PC-3 (cell line): ENCODE data around the gene FKBP7.

Experiments
- EZH2 ChIP-seq: fragments of 300-600 bp; sonication (generic); IDR thresholded peaks from one replicate; pipeline ENCODE4 v1.6.1; 2017; ENCODE audit warnings: antibody characterized with exemption, mild to moderate bottlenecking, low read length; ENCODE audit not compliant: unreplicated experiment
- EZH2phosphoT487 ChIP-seq: fragments of 300-600 bp; sonication (generic); IDR thresholded peaks from 2 replicates; pipeline ENCODE4 v1.6.1; 2018; ENCODE audit warnings: mild to moderate bottlenecking, antibody characterized with exemption, low read length, borderline replicate concordance
- TF ChIP-seq, protein P1 (sequence below): fragments of 300-600 bp; sonication (generic); conservative IDR thresholded peaks from 2 replicates; pipeline ENCODE4 v1.5.1; 2017; ENCODE audit warnings: antibody characterized with exemption, low read depth, mild to moderate bottlenecking, low read length

DNA sequence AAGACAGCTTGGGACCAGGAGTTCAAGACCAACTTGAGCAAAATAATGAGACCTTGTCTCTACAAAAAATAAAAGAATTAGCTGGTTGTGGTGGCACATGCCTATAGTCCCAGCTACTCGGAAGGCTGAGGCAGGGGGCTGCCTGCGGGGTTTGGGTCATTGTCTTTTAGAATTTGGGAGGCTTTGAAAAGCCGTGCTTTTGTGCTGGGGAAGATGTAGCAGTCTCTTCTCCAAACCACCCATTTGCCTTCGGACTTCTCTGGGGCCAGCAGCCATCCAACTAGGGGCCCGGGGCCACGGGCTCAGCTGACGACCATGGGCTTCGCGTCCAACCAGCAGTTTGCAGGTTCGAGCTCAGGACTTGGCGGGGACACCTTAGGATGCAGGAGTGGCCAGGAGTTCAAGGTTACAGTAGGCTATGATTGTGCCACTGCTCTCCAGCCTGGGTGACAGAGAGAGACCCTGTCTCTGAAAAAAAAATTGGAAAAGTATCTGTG is 21.0 kb downstream of the FKBP7 start:
- TF ChIP-seq, protein P1, sequence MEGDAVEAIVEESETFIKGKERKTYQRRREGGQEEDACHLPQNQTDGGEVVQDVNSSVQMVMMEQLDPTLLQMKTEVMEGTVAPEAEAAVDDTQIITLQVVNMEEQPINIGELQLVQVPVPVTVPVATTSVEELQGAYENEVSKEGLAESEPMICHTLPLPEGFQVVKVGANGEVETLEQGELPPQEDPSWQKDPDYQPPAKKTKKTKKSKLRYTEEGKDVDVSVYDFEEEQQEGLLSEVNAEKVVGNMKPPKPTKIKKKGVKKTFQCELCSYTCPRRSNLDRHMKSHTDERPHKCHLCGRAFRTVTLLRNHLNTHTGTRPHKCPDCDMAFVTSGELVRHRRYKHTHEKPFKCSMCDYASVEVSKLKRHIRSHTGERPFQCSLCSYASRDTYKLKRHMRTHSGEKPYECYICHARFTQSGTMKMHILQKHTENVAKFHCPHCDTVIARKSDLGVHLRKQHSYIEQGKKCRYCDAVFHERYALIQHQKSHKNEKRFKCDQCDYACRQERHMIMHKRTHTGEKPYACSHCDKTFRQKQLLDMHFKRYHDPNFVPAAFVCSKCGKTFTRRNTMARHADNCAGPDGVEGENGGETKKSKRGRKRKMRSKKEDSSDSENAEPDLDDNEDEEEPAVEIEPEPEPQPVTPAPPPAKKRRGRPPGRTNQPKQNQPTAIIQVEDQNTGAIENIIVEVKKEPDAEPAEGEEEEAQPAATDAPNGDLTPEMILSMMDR: no peak
- no peak for TF ChIP-seq EZH2phosphoT487
- TF ChIP-seq EZH2: no peak
